Measurements from ENCODE around the gene ENPP6.

- TF ChIP-seq POLR2A (IDR thresholded peaks at IDR 0.05; ENCODE audit: low read length) (no peak), GATA1 (IDR thresholded peaks at IDR 0.05; ENCODE audit: low read depth, low read length) (no peak)
These were observed 67.4 kb downstream of the ENPP6 start for GRCh38 chr4:184150102-184150839.
